Stimulated activated CD4-positive, alpha-beta T cell treated with anti-CD3 and anti-CD28 coated beads, Interleukin-4, amount 100 ng/mL, for 48 hours (primary cell): ENCODE results near the gene CCR4.
"Not testable (repeated sequence)": the region's sequence is repeated elsewhere in the genome, so short reads cannot be mapped to it uniquely, and the experiment has no call there.

Source experiments
- DNase-seq, 2 donors: peaks; one replicate each; pipeline ENCODE4 v3.0.0-alpha.2; 2020; ENCODE audit warnings: low read depth in 2 of 2

CCR4 gene

GRCh38 chr3:32983124-32983523 lies 31.7 kb downstream of the CCR4 start:
- DNase-seq = no peak

GRCh38 chr3:32984918-32985317 lies 33.5 kb downstream of the CCR4 start:
- DNase-seq = not testable (repeated sequence)

GRCh38 chr3:32989171-32989570 lies 37.7 kb downstream of the CCR4 start:
- DNase-seq = no peak

GRCh38 chr3:32990116-32990515 lies 38.7 kb downstream of the CCR4 start:
- no peak for DNase-seq

GRCh38 chr3:32991781-32992180 lies 40.3 kb downstream of the CCR4 start:
- no peak for DNase-seq

GRCh38 chr3:32992310-32992686 lies 40.9 kb downstream of the CCR4 start:
- no peak for DNase-seq

- DNase-seq = no peak
Observed at GRCh38 chr3:32994045-32994444, 42.6 kb downstream of the CCR4 start.

- DNase-seq = no peak
Observed at GRCh38 chr3:32995098-32995497, 43.7 kb downstream of the CCR4 start.

GRCh38 chr3:32996048-32996754 lies 44.8 kb downstream of the CCR4 start:
- DNase-seq = no peak

- no peak for DNase-seq
Observed at GRCh38 chr3:32996755-32997091, 45.3 kb downstream of the CCR4 start.

GRCh38 chr3:32998631-32999451 lies 47.4 kb downstream of the CCR4 start:
- DNase-seq = no peak

- DNase-seq = no peak
Observed at GRCh38 chr3:33000691-33001385, 49.4 kb downstream of the CCR4 start.

GRCh38 chr3:33001889-33002288 lies 50.4 kb downstream of the CCR4 start:
- no peak for DNase-seq

GRCh38 chr3:33003308-33003707 lies 51.9 kb downstream of the CCR4 start:
- no peak for DNase-seq

GRCh38 chr3:33004205-33004604 lies 52.8 kb downstream of the CCR4 start:
- DNase-seq = no peak

GRCh38 chr3:33004961-33005360 lies 53.5 kb downstream of the CCR4 start:
- DNase-seq = no peak
